Activated effector memory CD4-positive, alpha-beta T cell treated with anti-CD3 and anti-CD28 coated beads, Interleukin-2, amount 50 U/mL, for 16 hours (primary cell): Measurements from ENCODE around the gene PLCB1.

ENCODE experiments used
- DNase-seq: peaks from one replicate; pipeline ENCODE4 v3.0.0-alpha.2; 2020

Gene PLCB1

DNA sequence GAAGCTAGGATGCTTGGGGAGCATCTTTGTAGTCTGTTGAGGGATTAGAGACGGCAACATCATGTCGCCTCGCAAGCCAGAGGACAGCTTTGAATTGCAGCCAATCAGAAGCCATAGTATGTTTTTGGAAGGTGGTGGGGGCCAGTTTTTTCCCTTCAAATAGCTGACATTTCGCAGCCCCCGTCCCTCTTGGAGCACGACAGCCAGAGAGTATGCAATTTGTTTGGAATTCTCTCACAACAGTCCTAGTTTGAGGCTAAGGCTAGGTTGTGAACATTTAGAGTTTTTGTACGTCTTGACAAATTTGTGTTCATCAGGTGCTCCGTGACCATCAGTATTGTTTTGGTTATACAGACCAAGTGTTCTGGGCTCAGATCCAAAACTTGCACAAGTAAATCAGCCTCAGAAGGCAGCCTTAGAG is 83.3 kb downstream of the PLCB1 start:
- DNase-seq: no peak

DNA sequence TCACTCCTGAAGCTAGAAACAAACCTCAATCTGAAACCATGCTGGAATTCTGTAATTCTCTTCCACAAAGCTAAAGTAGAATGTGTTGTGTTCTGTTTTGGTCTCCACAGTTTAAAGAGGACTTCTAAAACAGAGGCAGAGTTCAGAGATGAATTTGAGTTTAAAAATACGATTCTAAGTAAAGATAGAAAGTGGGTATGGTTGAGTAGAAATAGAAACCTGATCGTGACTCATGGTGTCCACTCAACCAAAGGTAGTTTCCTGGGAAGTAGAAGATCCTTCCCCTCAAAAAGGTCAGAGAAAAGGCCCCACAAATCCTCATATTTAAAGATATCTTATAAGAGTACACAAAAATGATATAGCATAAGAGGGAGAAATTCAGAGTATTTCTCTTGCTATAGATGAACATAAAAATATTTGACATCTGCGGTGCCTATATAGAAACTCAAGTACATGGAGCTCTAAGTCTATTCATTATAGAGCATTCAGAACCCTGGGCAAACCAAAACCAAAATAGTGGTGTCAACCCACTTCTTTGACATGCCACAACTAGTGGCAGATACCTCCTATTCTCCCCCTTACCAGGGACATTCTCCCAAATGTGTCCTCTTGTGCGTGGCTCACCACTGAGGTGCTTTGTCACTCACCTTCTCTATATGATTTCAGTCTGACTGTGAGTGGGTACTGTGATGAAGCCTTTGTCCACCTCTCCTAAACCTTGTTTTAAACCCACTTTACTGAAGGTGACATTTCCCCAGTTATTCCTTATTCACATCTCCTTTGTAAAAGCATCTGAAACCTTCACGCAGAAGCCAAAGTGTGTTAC is 84.5 kb downstream of the PLCB1 start:
- no peak for DNase-seq

DNA sequence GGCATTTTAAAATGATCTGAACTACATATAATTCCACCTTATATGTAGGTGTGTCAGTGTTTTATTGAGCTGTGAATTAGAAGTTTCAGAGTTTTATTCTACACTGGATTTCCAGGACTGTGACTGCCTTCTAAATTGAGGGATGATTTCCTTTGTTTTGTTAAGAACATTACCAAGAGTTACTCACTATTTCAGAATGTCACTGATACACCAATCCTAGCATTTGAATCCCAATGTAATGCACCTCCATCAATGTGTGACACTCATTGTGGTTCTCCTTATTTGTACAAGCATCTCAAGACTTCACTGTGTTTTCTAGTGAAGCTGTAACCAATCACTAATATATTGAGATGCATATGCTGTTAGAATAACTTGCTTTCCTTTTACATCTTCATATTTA is 86.8 kb downstream of the PLCB1 start:
- no peak for DNase-seq

DNA sequence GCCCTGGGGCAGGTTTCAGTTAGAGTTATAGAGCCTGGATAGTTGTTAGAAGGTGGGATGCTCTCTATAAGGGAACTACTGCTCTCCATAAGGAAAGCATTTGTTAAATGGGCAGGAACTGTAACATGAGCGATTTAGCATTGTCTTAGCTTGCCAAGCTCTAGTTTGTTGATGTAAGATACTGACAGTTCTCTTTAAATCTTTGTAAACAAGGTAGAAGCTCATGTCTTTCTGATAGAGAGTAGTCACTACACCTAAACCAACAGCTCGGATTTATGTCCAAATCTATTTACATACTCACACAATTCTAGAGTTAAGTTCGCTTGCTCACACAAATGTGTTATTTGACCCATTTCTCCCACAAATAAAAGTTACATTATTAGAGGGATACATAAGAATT is 87.3 kb downstream of the PLCB1 start:
- DNase-seq: no peak

DNA sequence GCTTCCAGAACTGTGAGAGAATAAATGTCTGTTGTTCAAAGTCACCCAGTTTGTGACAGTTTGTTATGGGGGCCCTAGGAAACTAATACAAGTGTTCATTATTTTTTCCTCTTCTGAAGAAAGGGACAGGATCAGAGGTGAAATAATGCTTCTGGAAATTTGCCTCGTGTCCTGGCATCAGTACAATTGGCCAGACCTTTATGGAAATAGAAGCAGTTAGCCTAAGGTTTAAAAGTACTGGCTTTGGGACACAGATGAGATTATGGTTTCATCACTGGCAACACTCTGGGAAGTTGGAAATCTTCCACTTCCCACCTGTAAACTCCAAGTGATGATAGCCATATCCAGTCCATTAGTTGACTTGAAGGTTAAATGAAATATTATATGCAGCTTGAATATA is 88.7 kb downstream of the PLCB1 start:
- DNase-seq: no peak

DNA sequence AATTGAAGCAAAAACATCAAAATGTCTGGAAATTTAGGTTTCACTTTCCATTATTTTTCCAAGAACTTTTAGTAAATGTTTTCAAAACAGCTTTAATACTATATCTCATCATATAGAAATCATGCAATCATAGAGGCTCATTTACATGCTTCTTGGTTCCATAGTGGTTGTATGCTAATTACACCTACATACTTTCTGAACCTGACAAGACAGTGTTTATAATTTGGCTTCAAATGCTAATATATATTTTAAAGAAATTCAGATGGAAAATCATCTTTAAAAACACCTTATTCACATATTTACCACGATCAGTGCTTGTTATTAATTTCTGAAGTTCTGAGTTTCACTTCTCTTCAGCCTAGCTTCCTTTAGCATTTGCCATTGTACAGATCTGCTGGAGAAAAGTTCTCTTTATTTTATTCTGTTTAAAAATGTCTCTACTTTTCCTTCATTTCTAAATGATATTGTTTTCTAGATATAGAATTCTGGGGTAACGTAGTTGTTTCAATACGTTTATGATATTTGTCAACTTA is 89.9 kb downstream of the PLCB1 start:
- DNase-seq: no peak

DNA sequence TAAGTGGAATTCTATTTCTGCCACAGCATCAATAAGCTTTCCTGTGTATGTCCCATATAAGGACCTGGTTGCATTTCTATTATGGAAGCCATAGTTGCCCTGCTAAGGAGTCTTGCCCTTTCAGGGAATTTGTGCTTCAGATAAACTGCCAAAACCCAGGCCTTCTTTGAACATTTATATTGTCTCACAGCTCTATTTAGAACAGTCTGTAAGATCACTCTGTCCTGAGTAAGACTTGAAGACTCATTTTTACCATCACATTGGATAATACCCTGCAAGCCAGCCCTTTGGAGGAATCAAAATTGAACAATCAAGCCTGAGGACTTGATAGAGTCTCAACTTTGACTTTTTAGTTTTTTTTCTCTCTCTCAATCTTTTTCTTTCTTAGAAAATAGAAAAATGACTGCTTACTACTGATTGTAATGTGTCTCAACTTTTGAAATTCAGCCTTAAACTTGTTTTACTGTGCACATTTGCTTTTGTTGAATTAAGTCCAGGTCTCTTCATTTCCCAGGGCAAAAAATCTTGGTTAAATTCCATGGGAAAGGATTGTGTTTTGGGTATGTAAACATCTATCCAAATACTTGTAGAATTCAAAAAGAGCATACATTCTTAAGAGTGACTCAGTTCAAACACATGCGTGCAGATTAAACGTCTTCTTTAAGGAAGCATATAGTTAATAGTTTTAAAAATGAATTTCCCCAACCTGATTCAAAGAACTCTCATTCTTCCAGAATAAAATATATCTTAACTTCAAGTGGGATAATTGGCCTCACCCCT is 91.2 kb downstream of the PLCB1 start:
- no peak for DNase-seq

DNA sequence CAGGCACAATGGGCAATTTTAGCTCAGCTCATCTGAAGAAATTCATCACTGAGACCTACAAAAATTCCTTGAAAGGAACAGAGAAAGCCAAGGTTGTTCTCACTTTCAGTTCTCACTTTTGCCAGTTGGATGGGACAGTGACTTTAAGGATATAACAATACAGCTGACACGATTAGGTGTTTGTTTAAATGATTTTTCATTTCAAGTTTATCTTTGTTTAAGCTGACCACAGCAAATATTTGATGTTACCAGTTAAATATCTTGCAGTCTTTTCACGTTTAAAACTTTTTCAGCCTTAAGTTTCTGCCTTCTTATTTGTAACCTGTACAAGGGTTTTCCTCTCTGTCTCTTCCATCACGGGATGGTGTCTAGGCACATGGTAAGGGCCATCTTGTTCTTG is 93.6 kb downstream of the PLCB1 start:
- DNase-seq: no peak

DNA sequence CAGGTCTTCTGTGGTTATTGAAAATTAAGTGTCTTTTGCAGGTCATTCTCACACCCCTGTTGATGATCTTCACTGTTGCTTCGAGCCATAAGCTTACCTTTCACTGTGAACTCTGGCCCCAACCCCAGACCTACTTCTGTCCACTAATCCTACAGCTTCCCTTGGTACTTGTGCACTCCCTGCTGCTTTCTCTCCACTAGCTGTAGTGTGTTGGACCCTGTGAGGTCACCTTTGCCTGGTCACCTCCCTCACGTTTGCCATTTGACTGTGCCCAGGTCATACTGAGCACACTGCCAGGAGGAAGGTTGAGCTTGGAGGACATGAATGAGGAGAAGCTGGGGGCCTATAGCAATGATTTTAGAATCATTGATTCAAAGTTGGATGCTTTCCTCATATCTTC is 94.0 kb downstream of the PLCB1 start:
- no peak for DNase-seq

DNA sequence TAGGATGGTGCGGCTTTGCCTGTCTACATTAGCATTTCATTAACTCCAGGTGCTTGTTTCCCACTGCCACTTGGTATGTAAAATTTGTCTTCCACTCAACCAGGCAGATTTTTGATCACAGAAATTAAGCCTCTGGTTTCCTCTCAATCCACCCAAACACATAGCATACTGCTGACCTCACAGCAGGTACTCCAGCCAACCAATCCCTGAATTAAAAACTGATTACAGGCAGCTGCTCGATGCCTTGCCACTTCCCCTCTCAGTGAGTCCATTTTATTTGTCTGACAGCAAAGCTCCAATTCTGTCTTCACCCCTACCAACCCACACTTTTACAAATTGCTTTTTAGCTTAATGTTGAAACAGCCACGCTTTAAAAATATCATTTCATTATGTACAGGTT is 95.2 kb downstream of the PLCB1 start:
- DNase-seq: no peak

DNA sequence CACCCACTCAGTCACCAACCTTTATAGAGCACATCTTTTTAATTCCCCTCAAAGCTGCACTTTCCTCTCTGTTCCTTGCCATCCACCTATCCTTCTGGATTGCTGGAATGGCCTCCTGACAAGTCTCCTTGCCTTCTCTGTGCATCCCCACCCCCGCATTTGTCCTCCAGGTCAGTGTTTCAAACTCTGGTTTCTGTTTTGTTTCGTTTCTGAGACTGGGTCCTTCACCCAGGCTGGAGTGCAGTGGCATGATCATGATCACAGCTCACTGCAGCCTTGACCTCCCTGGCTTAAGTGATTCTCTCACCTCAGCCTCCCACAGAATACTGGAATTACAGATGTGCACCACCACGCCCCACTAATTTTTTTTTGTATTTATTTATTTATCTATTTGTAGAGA is 96.2 kb downstream of the PLCB1 start:
- DNase-seq: no peak

DNA sequence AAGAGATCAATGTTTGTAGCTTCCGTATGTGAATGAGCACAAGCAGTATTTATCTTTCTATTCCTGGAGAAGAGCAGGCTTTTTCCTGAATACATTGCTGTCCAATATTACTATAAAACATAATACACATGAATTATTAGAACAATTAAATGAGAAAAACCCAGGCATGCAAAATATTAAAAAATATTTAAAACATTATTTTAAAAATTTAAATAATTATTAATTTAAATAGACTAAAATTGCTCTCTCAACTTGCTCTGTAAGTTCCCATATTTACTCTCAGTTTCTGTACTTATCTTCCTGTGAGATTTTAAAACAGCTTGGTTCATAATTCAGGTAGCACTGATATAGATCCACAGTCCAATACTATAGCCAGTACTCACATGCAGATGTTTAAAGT is 97.0 kb downstream of the PLCB1 start:
- DNase-seq: no peak

DNA sequence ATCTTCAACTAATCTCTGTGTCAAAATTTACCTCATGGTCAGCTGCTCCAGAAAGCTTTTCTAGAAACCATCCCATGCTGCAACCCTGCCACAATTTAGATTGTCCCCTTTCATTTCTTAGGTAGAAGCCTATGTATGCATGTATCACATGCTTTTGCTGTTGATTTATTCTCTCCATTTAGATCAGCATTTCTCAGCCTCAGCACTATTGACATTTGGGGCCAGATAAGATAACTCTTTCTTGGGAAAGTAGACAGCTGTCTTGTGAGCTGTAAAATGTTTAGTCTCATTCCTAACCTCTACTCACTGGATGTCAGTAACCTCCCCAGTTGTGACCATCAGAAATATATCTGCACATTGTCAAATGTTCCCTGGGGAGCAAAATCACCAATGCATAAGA is 99.0 kb downstream of the PLCB1 start:
- DNase-seq: no peak

DNA sequence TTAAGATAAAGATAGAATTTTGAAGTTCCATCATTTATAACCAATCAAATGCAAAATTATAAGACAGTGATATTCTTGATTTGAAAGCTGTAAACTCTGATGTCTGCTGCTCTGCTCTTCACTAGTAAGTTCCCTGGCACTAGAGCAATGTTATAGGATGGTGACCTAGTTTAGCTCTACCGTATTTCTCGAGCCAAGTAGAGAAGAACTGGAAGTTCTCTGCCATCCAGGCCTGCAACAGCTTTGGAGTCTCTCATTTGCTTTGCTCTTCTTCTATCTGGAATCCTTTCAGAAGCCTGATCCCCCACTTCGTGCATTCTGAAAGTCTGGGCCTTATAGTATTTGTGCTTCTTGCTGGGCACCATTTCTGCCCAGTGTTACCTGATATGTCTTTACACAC is 100.3 kb downstream of the PLCB1 start:
- no peak for DNase-seq

DNA sequence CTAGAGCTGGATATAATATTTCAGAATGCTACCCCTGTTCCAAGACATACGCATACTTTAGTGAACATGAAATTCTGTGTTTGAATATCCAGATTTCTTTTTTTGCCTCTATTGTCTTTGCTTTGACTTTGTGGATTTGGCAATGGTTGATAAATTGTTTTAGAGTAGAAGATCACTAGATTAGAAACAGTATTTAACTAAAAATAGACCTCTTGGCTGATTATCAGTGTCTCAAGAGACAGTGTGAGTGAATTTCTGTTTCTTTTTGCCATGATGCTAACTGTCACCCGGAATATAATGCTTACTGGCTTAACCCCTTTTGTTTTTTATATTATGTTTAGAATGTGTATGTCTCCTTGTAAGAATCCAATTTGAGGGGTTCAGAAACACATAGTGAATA is 102.5 kb downstream of the PLCB1 start:
- DNase-seq: no peak

DNA sequence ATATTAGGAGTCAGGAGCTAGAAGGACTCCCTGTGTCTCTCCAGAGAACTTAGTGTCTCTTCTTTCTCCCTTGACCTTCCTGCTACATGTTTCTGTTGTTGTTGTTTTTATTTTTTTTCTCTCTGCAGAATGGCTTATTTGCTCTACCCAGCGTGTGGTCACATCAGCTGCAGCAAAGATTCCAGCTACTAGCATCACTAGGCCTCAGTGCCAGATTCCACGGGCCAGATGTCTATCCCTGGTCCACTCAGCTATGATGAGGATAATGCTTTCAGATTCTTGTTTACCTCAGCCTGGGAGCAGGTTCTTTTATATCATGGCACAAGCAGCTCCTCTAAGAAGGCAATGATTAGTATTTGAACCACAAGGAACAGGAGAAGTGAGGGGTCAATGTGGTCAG is 110.0 kb downstream of the PLCB1 start:
- DNase-seq: no peak

DNA sequence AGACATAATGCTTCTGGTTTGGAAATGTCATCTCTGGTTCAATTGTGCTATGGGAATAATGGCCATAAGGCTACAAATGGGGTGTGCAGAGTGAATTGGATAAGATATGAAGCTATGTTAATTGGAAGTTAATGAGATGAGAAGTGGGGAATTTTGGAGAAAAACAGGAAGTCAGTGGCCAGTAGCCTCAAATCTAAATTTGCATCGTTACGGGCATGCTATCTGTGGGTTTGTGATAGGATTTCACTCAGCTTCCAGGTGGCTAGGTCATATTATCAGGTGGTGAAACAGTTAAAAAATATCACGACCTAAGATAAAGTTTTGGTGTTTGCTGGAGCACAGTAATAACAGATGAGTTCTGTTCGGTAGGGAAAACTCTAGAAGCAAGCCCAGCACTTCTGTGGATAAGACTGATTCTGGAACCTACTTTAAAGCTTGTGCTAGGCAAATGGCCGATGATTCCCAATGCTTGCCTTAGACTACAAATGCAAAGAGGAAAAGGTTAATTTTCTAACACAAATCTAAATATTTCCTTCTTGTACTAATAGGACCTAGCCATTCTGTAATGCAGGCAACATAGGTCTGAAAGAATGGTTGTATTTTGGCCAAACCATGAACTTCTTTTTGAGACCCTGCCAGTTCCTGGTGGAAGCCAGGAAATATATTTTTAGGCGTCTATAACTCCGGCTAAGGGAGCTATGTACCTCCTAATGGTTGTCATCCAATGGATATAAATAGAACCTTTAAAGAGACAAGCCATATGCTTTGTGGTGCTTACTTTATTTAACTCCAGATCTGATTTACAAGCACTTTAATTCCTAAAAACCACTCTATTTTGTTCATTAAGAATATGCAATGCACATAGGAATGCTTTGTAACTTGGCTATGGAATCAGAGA is 111.0 kb downstream of the PLCB1 start:
- DNase-seq: no peak

DNA sequence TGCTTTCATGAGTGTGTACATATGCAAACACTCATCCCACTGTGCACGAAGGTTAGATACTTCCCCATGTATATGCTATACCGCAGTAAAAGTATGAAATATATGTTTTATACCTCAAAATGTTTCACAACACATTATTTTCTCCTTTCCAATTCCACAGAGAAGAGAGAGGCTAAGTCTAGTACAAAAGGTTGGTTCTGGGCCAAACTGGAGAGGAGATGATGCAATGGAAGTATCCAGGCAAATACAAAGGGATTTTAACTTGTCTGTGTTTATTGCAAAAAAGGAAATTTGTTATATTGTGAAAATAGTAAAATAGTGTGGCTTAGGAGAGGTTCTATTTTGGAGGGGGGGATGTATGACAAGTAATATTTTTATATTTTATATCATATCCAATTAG is 112.6 kb downstream of the PLCB1 start:
- no peak for DNase-seq

DNA sequence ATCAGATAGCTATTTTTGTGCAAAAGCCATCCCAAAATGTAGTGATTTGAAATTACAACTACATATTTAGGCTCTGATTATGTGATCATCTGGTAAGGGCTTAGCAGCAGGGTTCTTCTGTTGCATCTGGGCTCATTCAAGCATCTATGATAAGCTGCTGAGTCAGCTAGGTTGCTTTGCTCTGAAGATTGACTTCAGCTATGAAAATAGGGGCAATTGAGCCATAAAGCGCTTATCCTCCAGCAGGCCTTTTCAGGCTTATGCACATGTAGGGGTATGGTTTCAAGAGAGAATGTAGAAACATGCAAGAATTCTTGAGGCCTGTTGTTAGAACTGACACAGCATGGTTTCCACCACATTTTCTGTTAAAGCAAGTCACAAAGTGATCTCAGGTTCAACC is 114.1 kb downstream of the PLCB1 start:
- no peak for DNase-seq

DNA sequence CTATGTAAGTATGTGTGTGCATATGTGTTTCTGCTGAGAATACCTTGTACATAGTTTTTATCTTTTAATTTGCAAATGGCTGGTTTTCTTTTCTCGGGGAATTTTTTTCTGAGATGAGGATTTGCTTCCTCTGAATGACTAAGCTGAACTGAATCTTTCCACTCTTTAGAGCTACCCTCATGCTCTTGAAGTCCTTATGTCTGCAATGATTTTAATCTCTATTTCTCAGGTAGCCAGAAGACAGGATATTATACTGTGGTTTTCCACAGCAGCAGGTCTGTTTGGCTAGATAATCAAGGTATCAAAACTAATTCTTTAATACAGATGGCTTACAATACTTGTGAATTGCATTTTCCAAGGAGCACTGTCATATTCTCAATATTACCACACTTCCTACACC is 114.7 kb downstream of the PLCB1 start:
- DNase-seq: no peak

DNA sequence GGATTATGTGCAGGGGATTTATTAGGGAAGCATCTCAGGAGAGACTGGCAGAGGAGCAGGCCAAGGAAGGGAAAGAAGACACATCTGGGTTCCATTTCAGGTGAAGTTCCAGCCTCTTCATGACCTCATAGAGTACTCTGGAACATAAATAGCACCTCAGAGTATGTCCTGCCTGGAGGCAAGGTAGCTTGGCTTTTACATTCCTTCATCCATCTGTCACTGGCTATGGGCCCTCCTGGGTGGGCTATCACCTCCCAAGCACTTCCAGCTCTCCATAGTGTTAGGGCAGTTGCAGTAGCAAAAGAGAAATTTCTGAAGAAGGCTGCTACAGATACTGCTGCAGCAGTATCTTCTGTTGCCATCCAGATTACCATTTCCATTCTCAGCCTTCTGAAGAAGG is 116.0 kb downstream of the PLCB1 start:
- DNase-seq: no peak

DNA sequence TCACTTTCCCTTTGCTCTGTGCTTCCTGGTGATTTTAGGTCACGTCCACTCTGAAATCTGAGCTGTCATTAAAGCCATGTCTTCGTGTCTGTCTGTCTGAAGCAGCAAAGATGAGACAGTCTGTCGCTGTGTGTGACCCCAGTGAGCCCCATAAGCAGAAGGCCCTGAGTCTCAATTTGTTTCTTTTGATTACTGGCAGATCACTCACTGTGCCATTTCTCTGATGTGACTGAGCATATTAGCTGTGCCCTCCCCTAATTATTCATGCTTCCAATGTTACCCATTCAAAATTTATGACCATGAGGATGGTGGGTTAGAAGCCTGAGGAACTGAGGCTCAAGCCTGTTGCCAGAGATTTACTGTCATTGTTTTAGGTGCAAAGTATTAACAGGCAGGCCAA is 117.6 kb downstream of the PLCB1 start:
- DNase-seq: no peak

DNA sequence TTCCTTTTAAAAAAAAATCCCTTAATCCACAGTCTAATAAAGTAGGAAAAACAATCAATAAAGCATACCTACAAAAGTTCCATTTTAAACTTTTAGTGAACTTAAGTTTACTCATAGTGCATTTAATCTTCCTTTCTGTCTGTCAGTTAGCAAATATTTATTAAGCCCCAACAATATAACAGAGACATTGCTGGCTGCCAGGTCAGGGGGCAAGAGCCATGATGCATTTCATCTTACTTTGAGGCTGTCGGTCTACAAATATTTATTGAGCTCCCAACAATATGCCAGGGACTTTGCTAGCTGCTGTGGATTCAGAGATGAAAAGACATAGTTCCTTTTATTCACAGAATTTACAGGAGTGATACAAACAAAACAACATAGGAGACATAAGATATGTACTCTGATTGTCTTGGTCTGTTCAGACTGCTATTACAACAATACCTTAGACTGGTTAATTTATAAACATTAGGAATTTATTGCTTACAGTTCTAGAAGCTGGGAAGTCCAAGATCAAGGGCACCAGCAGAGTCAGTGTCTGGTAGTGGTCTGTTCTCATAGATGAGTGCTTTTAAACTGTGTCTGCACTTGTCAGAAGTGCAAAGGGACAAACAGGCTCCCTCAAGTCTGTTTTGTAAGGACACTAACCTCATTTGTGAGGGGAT is 118.6 kb downstream of the PLCB1 start:
- no peak for DNase-seq
